NT2/D1 (cell line): ENCODE data around the gene LLGL1.
A peak's percentile ranks its signal among the peaks of the same experiment; 100 is the strongest.

Experiments
- DNase-seq: peaks from one replicate; pipeline ENCODE4 v3.0.0-alpha.2; 2011; ENCODE audit warnings: low read depth, low spot score
- H3K27me3 ChIP-seq: 2 replicates; pipeline ENCODE4 v1.6.0; 2011; ENCODE audit warnings: mild to moderate bottlenecking; ENCODE audit not compliant: insufficient read length, insufficient read depth
- H3K36me3 ChIP-seq: 2 replicates; pipeline ENCODE4 v1.6.1; 2011; ENCODE audit warnings: mild to moderate bottlenecking, low read length, mixed read lengths; ENCODE audit not compliant: insufficient read depth, insufficient read length
- H3K4me1 ChIP-seq: 2 replicates; pipeline ENCODE4 v1.5.1; 2011; ENCODE audit not compliant: insufficient read depth, insufficient read length
- H3K4me3 ChIP-seq: 2 replicates; pipeline ENCODE4 v1.5.1; 2011; ENCODE audit warnings: low read depth; ENCODE audit not compliant: insufficient read length
- H3K9ac ChIP-seq: 2 replicates; pipeline ENCODE4 v1.6.0; 2011; ENCODE audit warnings: low read depth; ENCODE audit not compliant: insufficient read length
- H3K9me3 ChIP-seq: 2 replicates; pipeline ENCODE4 v1.5.1; 2011; ENCODE audit warnings: mild to moderate bottlenecking, low read length; ENCODE audit not compliant: insufficient read depth
- SUZ12 ChIP-seq: IDR thresholded peaks from 2 replicates; pipeline ENCODE4 v1.6.1; 2011; ENCODE audit not compliant: insufficient read length, insufficient read depth; ENCODE audit errors: extremely low read depth
- YY1 ChIP-seq: IDR thresholded peaks from 2 replicates; pipeline ENCODE4 v1.6.1; 2011; ENCODE audit not compliant: insufficient read length, insufficient read depth
- ZNF274 ChIP-seq: IDR thresholded peaks from 2 replicates; pipeline ENCODE4 v1.6.1; 2011; ENCODE audit warnings: mild to moderate bottlenecking, low read depth, low read length

Gene LLGL1

GRCh38 chr17:18238299-18238698 is 12.9 kb downstream of the LLGL1 start:
- no peaks in the 10 kb centered on the region for H3K9me3 ChIP-seq
- no peak overlapping the region for H3K4me3 ChIP-seq
- no peaks in the 10 kb centered on the region for H3K27me3 ChIP-seq
- TF ChIP-seq SUZ12 (no peak), YY1 (no peak), ZNF274 (no peak)
- DNase-seq: no peak
- no peak overlapping the region for H3K9ac ChIP-seq
- peaks cover 89% of the 10 kb centered on the region for H3K36me3 ChIP-seq
- no peaks in the 10 kb centered on the region for H3K4me1 ChIP-seq

- Histone ChIP-seq H3K36me3 (peaks cover 84% of the 10 kb centered on the region), H3K9me3 (no peaks in the 10 kb centered on the region), H3K4me1 (no peaks in the 10 kb centered on the region), H3K27me3 (no peaks in the 10 kb centered on the region), H3K9ac (no peak overlapping the region), H3K4me3 (no peak overlapping the region)
- TF ChIP-seq ZNF274 (no peak), YY1 (no peak), SUZ12 (no peak)
- DNase-seq: no peak
Observed at GRCh38 chr17:18240449-18240848, 15.0 kb downstream of the LLGL1 start.

GRCh38 chr17:18241229-18241871 is 15.9 kb downstream of the LLGL1 start:
- Histone ChIP-seq H3K4me1 (no peaks in the 10 kb centered on the region), H3K9me3 (no peaks in the 10 kb centered on the region), H3K36me3 (peaks cover 84% of the 10 kb centered on the region), H3K27me3 (no peaks in the 10 kb centered on the region), H3K4me3 (no peak overlapping the region), H3K9ac (peak overlapping the region; percentile 21)
- no peak for DNase-seq
- TF ChIP-seq YY1: no peak

- no peaks in the 10 kb centered on the region for H3K27me3 ChIP-seq
Observed at GRCh38 chr17:18245038-18245776, 19.8 kb downstream of the LLGL1 start.

GRCh38 chr17:18246109-18246725 is 20.8 kb downstream of the LLGL1 start:
- H3K9me3 ChIP-seq: no peaks in the 10 kb centered on the region
- no peak for DNase-seq
- H3K9ac ChIP-seq: no peak overlapping the region
- H3K4me1 ChIP-seq: peaks cover 2% of the 10 kb centered on the region
- TF ChIP-seq SUZ12: no peak
- no peak for TF ChIP-seq YY1
- TF ChIP-seq ZNF274: no peak
- H3K36me3 ChIP-seq: peaks cover 81% of the 10 kb centered on the region
- no peaks in the 10 kb centered on the region for H3K27me3 ChIP-seq
- no peak overlapping the region for H3K4me3 ChIP-seq

More at GRCh38 chr17:18245038-18245776, 19.8 kb downstream of the LLGL1 start:
- Histone ChIP-seq H3K9me3 (no peaks in the 10 kb centered on the region), H3K4me3 (no peak overlapping the region), H3K9ac (no peak overlapping the region), H3K36me3 (peaks cover 81% of the 10 kb centered on the region), H3K4me1 (peaks cover 2% of the 10 kb centered on the region)
- no peak for DNase-seq
- TF ChIP-seq ZNF274: no peak
- TF ChIP-seq SUZ12: no peak
- no peak for TF ChIP-seq YY1

GRCh38 chr17:18246880-18247612 is 21.6 kb downstream of the LLGL1 start:
- H3K4me3 ChIP-seq: no peak overlapping the region
- TF ChIP-seq ZNF274: no peak
- TF ChIP-seq YY1: no peak
- TF ChIP-seq SUZ12: no peak
- no peaks in the 10 kb centered on the region for H3K27me3 ChIP-seq
- H3K4me1 ChIP-seq: peaks cover 2% of the 10 kb centered on the region
- H3K36me3 ChIP-seq: peaks cover 81% of the 10 kb centered on the region
- no peak for DNase-seq
- H3K9me3 ChIP-seq: no peaks in the 10 kb centered on the region
- H3K9ac ChIP-seq: peak overlapping the region; percentile 16

GRCh38 chr17:18247613-18248001 is 22.2 kb downstream of the LLGL1 start:
- H3K4me1 ChIP-seq: peaks cover 2% of the 10 kb centered on the region
- no peaks in the 10 kb centered on the region for H3K9me3 ChIP-seq
- peaks cover 81% of the 10 kb centered on the region for H3K36me3 ChIP-seq
- no peak overlapping the region for H3K4me3 ChIP-seq
- H3K9ac ChIP-seq: peak overlapping the region; percentile 16
- no peaks in the 10 kb centered on the region for H3K27me3 ChIP-seq
- no peak for TF ChIP-seq ZNF274
- no peak for TF ChIP-seq SUZ12
- DNase-seq: no peak
